HL-60/S4 (cell line): ENCODE results near the gene NTNG1.
"Not testable (repeated sequence)": the region's sequence is repeated elsewhere in the genome, so short reads cannot be mapped to it uniquely, and the experiment has no call there.

Experiments
- in situ Hi-C: fragments of 300-500 bp; cut with MboI; formaldehyde crosslinking; loops from 2 replicates; pipeline ENCODE4 v1.14.3; 2022; ENCODE audit warnings: low sequenced_read_pairs

Gene NTNG1

GRCh38 chr1:107140703-107141490, at the start of gene NTNG1:
TSS of gene NTNG1 (plus strand) at chr1:107141039.
- in situ Hi-C loops: no loop called here

DNA sequence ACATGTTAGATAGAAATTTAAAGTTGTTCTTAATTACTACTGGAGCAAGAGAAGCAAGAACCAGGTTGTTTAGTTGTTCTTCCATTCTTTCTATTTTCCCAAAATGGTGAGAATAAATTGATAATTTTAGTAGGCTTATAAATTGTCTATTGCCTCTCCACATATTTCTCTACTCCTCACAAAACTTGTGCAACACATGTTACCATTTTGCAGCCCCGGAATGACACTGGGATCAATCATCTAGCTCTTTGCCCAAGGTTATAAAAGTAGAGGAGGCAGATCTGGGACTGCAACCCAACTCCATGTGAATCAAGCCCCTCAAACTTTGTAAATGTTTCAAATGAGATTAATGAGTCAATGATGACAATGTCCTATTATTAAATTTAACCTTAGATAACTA, 49.4 kb upstream of the NTNG1 start:
- in situ Hi-C loops: no loop called here

DNA sequence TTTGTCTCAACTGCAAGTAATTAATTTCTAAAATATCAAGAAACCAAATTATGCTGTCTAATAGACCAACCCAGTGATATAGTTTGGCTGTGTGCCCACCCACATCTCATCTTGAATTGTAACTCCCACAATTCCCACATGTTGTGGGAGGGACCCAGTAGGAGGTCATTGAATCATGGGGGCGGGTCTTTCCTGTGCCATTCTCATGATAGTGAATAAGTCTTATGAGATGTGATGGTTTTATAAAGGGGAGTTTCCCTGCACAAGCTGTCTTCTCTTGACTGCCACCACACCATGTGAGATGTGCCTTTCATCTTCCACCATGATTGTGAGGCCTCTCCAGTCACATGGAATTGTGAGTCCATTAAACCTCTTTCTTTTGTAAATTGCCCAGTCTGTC, 47.4 kb upstream of the NTNG1 start:
- in situ Hi-C loops: not testable (repeated sequence)

GRCh38 chr1:107095647-107096046, 45.2 kb upstream of the NTNG1 start:
- in situ Hi-C loops: no loop called here

GRCh38 chr1:107096690-107097089, 44.1 kb upstream of the NTNG1 start:
- in situ Hi-C loops: no loop called here

- in situ Hi-C loops: no loop called here
Observed at GRCh38 chr1:107098961-107099360, 41.9 kb upstream of the NTNG1 start.

DNA sequence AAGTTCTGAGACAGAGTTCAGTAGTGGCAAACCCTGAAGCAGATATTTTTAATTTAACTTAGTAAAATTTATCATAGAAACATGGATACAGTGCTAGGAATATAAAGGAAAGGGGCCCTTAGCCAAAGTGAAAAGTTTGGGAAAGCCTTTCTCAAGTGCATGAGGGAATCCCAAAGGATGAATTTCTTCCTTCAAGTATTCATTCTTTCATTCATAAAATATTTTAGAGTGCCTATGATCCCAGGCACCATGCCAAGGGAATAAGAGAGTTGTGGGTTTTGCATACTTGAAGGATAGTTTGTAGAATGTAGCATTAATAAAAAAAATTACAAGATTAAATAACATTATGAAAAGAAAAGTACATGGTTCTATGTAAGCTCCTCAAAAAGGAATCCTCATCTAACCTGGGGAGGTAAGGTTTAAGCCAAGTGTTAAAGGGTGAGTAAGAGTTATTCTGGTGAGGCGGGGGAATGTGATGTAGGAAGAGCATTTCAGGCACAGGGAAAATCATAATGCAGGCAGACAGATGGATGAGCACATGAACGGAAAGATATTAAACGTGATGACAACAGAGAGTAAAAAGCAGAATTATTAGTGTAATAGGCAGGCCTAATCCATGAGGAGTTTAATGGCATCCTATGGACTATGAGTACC, 40.4 kb upstream of the NTNG1 start:
- in situ Hi-C loops: no loop called here

DNA sequence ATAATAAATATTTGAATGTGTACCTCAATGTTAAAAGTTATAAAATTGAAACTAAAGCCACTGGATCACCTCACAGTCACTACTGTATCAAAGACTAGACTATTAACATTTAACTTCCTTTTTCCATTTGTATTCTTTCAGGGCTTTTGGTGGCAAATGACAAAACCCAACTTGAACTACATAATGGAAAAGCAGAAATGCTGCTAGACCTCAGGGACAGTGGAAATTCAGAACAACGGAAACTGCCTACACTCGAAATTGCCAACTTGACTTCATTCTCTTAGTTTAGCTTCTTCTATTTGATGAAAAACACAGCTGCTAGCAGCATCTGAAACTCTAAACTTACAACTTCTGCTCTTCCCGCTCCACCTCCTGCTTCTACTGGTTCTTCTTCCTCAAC, 34.9 kb upstream of the NTNG1 start:
- in situ Hi-C loops: no loop called here

DNA sequence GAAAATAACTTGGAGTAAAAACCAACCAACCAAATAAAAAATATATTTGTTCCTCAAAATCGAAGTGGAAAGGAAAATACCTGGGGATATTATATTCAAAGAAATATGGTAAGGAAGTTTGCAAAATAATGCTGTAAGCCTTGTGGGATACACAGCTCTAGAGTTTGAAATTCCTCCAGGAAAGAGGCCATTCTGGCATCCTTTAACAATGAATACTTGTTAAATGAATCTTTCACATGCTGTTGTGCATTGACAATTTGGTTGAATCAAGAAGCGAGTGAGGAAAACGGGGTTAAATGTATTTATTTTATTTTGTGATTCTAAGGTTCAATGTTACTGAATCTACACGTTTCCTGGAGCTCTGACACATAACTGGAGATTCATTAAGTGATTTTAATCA, 30.5 kb upstream of the NTNG1 start:
- in situ Hi-C loops: no loop called here

GRCh38 chr1:107116306-107116790, 24.5 kb upstream of the NTNG1 start:
- in situ Hi-C loops: no loop called here

GRCh38 chr1:107122225-107122624, 18.6 kb upstream of the NTNG1 start:
- in situ Hi-C loops: no loop called here

DNA sequence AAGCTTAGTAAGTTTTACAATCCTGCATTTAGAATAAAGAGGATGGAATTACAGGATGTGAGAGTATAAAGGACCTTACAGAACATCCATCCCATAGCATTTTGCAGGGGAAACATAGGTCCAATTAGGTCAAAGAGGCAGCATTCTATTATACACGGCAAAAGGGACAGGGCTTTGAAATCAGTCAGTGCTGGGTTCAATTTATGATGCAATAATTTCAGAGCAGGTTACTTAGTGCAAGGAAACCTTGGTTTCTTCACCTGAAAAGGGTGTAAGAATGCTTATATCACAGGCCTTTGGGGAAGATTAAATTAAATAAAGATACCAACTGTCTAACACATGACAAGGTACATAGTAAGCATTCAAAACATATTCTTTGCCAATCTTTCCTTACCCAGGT, 17.1 kb upstream of the NTNG1 start:
- in situ Hi-C loops: no loop called here

- in situ Hi-C loops: no loop called here
Observed at GRCh38 chr1:107124694-107125093, 16.1 kb upstream of the NTNG1 start.

DNA sequence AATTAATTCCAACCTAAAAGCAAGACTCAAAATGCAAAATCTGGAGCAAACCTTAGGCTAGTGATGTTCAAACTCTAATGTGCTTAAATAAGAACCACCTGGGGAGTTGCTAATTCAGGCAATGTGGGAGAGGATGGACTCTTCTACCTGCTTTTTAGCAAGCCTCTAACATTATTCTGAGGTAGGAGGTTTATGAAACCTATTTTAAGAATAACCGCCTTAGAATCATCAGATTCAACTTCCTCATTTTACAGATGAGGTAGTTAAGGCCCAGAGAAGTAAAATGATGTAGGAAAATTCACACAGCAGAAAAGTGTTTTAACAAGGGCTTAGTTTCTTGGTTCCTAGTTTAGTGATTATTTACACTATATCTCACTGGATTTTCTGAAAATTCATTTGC, 8.6 kb upstream of the NTNG1 start:
- in situ Hi-C loops: no loop called here

DNA sequence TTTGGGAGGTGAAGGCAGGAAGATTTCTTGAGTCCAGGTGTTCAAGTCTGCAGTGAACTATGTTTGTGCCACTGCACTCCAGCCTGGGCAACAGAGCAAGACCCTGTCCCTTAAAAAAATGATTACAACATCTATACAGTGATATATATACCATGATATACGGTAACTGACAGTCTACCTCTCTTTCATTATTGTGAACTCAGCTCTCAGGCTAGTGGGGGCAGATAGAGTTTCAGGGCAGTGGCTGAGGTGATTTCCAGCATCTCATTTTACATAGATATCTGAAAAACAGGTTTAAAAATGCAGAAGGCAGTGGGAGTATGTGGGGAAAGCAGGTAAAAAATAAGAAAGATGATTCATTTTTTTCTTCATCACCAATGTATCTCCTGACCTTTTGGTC, 8.1 kb upstream of the NTNG1 start:
- in situ Hi-C loops: no loop called here

GRCh38 chr1:107135463-107135862, 5.4 kb upstream of the NTNG1 start:
- in situ Hi-C loops: no loop called here

- in situ Hi-C loops: no loop called here
Observed at GRCh38 chr1:107138166-107138565, 2.7 kb upstream of the NTNG1 start.

- in situ Hi-C loops: no loop called here
Observed at GRCh38 chr1:107138767-107139445, 1.9 kb upstream of the NTNG1 start.

DNA sequence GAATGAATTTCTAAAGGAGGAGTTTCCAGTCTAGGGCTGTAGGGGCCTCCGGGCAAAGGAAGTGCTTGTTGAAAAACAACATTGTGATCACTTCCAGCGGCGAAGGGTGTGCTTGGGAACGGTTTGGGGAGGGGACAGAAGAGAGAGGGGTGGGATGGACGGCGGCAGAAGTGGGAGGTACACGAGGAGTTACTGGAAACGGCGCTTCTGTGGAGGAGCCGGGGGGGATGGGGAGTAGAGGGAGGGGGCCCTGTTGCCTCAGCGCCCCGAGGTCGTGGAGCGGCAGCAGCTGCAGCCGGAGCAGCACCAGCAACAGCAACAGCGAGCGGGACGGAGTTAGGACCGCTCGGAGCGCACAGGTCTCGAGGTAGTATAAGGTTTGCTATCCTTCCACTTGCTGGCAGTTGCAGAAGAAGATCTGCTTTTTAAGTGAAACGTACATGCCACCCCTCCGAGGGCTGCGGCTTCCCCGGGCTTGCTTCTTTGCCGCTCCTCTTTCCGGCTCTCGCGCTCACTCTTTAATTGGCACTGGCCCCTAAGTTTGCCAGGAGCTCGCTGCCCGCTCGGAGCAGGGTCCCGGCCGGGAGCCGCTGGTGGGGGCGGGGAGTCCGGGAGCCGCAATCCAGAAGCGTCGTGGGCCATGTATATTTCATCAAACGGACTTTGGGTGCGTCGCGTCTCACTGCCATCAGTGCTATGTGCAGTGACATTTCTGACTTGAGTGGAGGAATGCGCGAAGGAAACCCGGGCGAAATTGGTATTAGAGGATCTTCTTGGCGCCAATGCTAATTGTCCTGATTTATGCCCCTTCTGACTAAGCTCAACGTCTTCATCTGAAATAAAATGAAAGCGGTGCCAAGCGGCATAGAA, 771 bp upstream of the NTNG1 start:
- in situ Hi-C loops: no loop called here

DNA sequence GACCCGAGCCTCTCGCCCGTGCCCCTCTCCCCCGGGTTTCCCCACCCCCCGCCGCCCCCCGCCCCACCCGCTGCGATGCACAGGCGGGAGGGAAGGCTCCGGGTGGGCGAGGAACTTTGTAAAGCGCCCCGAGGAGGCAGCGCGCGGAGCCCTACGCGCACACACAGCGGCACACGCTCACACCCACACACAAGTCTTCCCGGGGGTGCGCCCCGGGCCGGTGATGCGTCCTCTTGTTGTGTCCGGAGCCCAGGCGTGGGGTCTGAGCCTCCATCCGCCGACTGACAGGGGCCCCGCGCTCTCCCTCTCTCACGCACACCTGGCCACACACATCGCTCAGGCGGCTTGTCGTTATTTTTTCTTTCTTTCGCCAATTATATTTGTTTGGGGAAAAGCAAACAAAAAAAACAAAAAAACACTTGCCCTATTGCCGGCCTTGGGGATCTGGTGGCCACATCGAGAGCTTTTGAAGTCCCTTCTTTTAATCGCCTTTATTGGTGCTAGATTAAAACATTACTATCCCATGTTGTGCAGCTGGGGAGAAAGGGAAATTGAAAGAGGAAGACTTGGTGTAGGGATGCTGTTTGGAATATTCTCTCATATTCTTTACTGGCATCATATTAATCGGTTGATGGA, 770 bp downstream of the NTNG1 start:
- in situ Hi-C loops: no loop called here
